HFFc6 (cell line): ENCODE measurements around the gene CCDC7. TPM values are rescaled to one million over a fixed set of nuclear protein-coding genes. Genes with fewer than 3 reads are reported as not detected.

Source experiments
- DNase-seq: peaks from one replicate; pipeline ENCODE4 v3.0.0-alpha.2; 2018
- H3K27ac Mint-ChIP-seq: 2 replicates; pipeline ENCODE4 v1.8.0; 2020; ENCODE audit warnings: mild to moderate bottlenecking, mixed read lengths
- H3K27me3 Mint-ChIP-seq: 2 replicates; pipeline ENCODE4 v1.8.0; 2021; ENCODE audit warnings: mild to moderate bottlenecking, moderate library complexity, mixed read lengths; ENCODE audit not compliant: insufficient read depth
- H3K36me3 Mint-ChIP-seq: 2 replicates; pipeline ENCODE4 v1.8.0; 2021; ENCODE audit warnings: low read depth, mixed read lengths
- H3K4me1 Mint-ChIP-seq: 2 replicates; pipeline ENCODE4 v1.8.0; 2020; ENCODE audit warnings: low read depth, mixed read lengths
- H3K4me3 Mint-ChIP-seq: 2 replicates; pipeline ENCODE4 v1.8.0; 2020; ENCODE audit warnings: mild to moderate bottlenecking, moderate library complexity, mixed read lengths
- H3K9me3 Mint-ChIP-seq: 2 replicates; pipeline ENCODE4 v1.8.0; 2020; ENCODE audit warnings: mild to moderate bottlenecking, mixed read lengths
- CTCF ChIP-seq: fragments of 200-600 bp; sonication (generic); IDR thresholded peaks from 2 replicates; pipeline ENCODE4 v1.5.0; 2021; ENCODE audit warnings: antibody characterized with exemption, mild to moderate bottlenecking
- total RNA-seq, 6 experiments: library from RNA; stranded (reverse); fragmentation: NEBNext Ultra II Directional; extraction: Animal tissue kit (Norgen Biotek cat#: 25700); gene quantifications; 2 replicates in 1 of 6; 3 replicates in 5 of 6; pipeline ENCODE4 v1.2.3, GENCODE V29; 2021

CCDC7 gene
- total RNA-seq, 6 experiments from 2014 or later: 3.1 to 3.9 (median 3.7) TPM

- H3K36me3 Mint-ChIP-seq: peaks cover under 1% of the 10 kb centered on the region; the same call in 1 of the 2 replicates
- no peaks in the 10 kb centered on the region for H3K4me1 Mint-ChIP-seq
- no peak overlapping the region for H3K27ac Mint-ChIP-seq
Measured at GRCh38 chr10:32511599-32511998, 65.7 kb downstream of the CCDC7 start.

GRCh38 chr10:32516567-32517495 is 70.9 kb downstream of the CCDC7 start:
- Mint-ChIP-seq H3K4me1 (no peaks in the 10 kb centered on the region), H3K4me3 (no peak overlapping the region), H3K27me3 (no peaks in the 10 kb centered on the region; the same call in 1 of the 2 replicates), H3K27ac (no peak overlapping the region), H3K9me3 (peaks cover 21% of the 10 kb centered on the region), H3K36me3 (peaks cover 22% of the 10 kb centered on the region)
- no peak for TF ChIP-seq CTCF
- no peak for DNase-seq

More at GRCh38 chr10:32511599-32511998, 65.7 kb downstream of the CCDC7 start:
- no peak for TF ChIP-seq CTCF
- Mint-ChIP-seq H3K9me3 (no peaks in the 10 kb centered on the region), H3K4me3 (no peak overlapping the region), H3K27me3 (no peaks in the 10 kb centered on the region)
- no peak for DNase-seq

- DNase-seq: no peak
Measured at GRCh38 chr10:32530231-32530630, 84.3 kb downstream of the CCDC7 start.

GRCh38 chr10:32538256-32538655 is 92.3 kb downstream of the CCDC7 start:
- H3K27ac Mint-ChIP-seq: no peak overlapping the region
- H3K9me3 Mint-ChIP-seq: peaks cover 6% of the 10 kb centered on the region; the same call in 1 of the 2 replicates
- DNase-seq: no peak
- H3K4me1 Mint-ChIP-seq: no peaks in the 10 kb centered on the region
- H3K27me3 Mint-ChIP-seq: no peaks in the 10 kb centered on the region
- no peak for TF ChIP-seq CTCF
- H3K4me3 Mint-ChIP-seq: no peak overlapping the region
- H3K36me3 Mint-ChIP-seq: peaks cover 7% of the 10 kb centered on the region

More at GRCh38 chr10:32530231-32530630, 84.3 kb downstream of the CCDC7 start:
- H3K9me3 Mint-ChIP-seq: peaks cover 6% of the 10 kb centered on the region; the same call in 1 of the 2 replicates
- TF ChIP-seq CTCF: no peak
- peaks cover 7% of the 10 kb centered on the region for H3K36me3 Mint-ChIP-seq
- H3K27ac Mint-ChIP-seq: no peak overlapping the region
- no peak overlapping the region for H3K4me3 Mint-ChIP-seq
- no peaks in the 10 kb centered on the region for H3K27me3 Mint-ChIP-seq
- H3K4me1 Mint-ChIP-seq: no peaks in the 10 kb centered on the region

GRCh38 chr10:32540691-32541470 is 94.9 kb downstream of the CCDC7 start:
- Mint-ChIP-seq H3K27me3 (no peaks in the 10 kb centered on the region), H3K36me3 (no peaks in the 10 kb centered on the region), H3K4me1 (no peaks in the 10 kb centered on the region), H3K4me3 (no peak overlapping the region), H3K9me3 (no peaks in the 10 kb centered on the region), H3K27ac (no peak overlapping the region)
- DNase-seq: no peak
- no peak for TF ChIP-seq CTCF
